ENCODE measurements around the gene TAS2R10.

- TF ChIP-seq CTCF (conservative IDR thresholded peaks at IDR 0.05) (no peak), ZFX (IDR thresholded peaks at IDR 0.05) (no peak)
Measured at GRCh38 chr12:10801741-10802140, 24.4 kb downstream of the TAS2R10 start.
